NCI-H1105 (cell line): ENCODE results near the gene YOD1.

Experiments
- DNase-seq: peaks from one replicate; lab custom pipeline; 2025; lab: John Stamatoyannopoulos, UW

Gene YOD1

GRCh38 chr1:207072233-207072632 lies 21.2 kb upstream of the YOD1 start:
- no peak for DNase-seq

DNA sequence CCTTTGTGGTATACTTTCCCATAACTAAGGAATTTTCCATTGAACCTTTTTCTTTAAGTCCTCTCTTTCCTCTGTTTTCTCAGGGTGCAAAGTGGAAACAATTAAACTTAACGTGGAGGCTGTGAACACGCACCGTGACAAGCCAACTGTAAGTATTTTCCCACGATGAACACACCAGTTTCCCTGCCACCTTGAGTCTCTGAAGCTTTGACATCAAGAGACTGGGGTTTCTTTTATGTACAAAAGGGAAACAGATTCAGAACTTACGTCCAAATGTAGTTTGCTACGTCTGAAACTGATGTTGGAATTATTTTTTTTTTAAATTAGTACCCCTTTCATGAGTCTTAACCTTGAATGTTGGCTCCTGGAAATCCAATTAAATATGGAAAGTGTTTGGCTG lies 20.4 kb upstream of the YOD1 start:
- no peak for DNase-seq

DNA sequence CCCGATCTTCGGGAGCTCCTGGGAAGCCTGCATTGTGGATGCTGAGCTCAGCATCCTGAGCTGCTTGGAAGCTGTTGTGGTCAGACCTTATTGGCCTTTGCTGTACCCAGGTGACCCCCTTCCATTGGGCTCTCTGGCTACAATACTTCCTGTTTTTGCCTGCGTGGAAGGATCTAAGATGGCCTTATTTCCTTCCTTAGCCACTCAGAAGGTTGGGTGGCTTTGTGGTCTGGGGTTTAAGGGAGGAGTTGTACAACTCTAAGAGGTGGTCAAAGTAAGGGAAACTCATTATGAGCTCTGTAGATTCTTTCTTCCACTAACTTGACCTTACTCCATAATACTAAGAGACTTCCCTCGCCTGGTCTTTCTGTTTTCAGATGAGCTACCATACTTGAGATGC lies 19.8 kb upstream of the YOD1 start:
- no peak for DNase-seq

- no peak for DNase-seq
Observed at GRCh38 chr1:207069858-207070506, 19.0 kb upstream of the YOD1 start.

- no peak for DNase-seq
Observed at GRCh38 chr1:207069061-207069460, 18.1 kb upstream of the YOD1 start.

DNA sequence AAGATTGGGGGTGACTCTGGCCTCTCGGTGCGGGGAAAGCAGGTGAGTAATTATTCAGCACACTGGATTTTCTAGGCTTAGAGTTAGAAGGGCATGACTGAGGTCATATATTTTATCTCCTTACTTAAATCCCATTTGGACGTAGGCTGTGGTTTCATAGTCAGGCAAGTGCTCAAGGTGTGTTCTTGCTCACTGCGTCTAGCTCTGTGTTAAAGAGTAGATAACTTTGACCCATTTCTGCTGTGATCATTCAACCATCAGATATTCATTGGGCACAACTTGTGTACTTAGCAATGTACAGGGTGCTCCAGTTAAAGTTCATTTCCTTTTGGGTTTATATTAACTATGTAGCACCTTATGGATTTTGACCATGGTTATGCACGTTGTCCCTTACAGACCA lies 16.7 kb upstream of the YOD1 start:
- no peak for DNase-seq

- DNase-seq = no peak
Observed at GRCh38 chr1:207067185-207067584, 16.2 kb upstream of the YOD1 start.

DNA sequence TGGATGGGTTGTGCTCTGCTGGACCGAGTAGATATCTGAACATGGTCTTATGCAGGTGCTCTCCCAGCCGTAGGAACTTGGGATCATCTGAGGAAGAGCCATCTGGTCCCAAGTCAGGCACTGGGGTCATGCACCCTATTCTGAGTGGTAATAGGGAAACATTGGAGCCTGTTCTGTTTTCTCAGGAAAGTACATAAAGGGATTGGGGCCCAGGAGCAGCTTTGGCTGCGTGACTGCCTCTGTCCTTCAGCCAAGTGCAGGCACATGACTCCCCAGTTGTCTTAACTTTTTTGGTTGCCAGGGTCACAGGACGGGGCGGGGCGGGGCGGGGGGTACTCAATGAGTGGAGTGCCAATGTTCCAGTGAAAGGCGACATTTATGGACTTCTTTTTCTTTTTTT lies 13.6 kb upstream of the YOD1 start:
- no peak for DNase-seq

DNA sequence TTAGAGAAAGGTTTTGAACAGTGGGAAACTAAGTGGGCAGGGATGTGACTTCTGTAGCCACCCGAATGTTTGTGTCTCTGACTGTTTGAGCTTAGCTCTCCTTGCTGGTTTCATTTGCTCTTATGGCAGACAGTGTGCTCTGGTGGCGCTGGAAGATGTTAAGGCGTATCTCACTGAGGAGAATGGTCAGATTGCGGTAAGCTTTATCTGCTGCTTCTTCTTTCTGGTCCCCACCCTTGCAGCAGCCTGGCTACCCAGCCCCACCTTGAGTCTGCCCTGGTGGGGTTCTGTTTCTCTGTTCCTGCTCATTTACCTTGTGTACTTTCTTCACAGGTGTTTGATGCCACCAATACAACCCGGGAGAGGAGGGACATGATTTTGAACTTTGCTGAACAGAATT lies 12.0 kb upstream of the YOD1 start:
- DNase-seq = no peak

DNA sequence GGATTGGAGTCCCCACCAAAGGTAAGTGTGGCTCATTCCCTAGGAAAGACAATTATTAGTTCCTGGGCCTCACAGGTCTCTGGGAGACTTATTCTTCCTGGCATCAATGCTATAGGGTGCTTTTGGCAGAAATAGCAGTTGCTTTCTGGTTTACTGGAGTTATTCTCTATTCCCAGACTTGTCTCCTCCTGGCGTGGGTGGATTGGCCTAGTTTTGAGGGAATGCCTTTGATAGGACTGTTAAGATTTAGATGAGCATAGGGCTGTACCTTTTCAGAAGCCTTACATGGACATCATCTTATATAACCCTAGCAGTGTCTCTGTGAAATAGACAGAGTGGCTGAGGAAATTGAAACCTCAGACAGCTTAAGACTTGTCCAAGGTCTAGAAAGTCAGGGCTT lies 11.1 kb upstream of the YOD1 start:
- DNase-seq = no peak

GRCh38 chr1:207060596-207060995 lies 9.6 kb upstream of the YOD1 start:
- DNase-seq = no peak

DNA sequence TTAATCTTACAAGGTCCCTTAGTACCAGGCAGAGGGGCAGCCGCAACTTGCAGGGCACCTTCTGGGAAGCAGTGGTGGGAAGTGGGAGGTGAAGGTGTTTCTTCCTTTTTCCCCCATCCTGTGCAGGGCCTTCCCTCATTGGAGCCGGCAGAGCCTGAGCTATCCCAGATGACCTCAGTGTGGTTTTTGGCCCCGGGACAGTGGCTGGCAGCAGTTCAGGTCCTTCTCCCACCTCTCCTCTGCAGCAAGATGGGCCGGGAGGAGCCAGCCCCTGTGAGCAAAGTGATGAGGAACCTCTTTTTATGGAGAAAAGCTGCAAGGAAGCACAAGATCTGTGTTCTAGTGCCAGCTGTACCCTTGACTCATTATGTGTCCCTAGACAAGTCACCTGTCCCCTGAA lies 8.9 kb upstream of the YOD1 start:
- DNase-seq = no peak

GRCh38 chr1:207058878-207059867 lies 8.2 kb upstream of the YOD1 start:
- DNase-seq = peak; percentile 85

DNA sequence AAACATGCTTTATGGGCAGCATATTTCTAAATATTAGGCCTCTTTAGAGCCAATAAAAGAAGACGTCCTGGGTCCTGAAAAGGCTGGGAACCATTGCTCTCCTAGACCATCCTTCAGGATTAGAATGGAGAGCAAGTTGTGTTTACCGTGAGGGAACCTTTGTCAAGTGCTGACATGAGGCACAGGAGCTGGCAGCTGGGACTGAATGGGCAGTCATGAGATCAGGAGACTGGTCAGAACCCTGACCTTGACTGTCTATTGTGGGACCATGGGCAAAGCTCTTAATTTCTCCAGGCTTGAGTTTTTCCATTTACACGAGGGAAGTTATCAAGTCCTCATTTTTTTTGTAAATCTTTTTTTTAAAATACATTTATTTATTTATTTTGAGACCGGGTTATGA lies 7.2 kb upstream of the YOD1 start:
- no peak for DNase-seq

GRCh38 chr1:207056673-207057072 lies 5.7 kb upstream of the YOD1 start:
- no peak for DNase-seq

GRCh38 chr1:207055386-207056001 lies 4.5 kb upstream of the YOD1 start:
- no peak for DNase-seq

DNA sequence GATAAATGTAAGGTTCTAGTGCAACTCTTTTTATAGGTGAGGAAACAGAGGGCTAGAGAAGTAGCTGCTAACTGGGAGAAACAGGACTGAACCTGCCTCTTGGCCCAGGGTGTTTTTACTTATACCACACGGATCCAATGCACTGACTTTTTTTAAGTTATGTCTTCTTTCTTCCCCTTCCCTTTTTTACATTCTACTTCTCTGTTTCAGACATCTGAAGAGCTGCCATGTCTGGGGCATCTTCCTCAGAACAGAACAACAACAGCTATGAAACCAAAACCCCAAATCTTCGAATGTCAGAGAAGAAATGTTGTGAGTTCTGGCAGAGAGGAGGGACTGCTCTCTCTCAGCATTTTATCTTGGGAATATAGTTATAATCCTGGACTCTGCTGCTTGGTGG lies 3.5 kb upstream of the YOD1 start:
- DNase-seq = no peak

GRCh38 chr1:207052911-207053769 lies 2.1 kb upstream of the YOD1 start, which contains the start of gene PFKFB2:
Gene PFKFB2, plus strand, starts transcription at chr1:207053275. Its CDS starts 1,443 bp downstream, at chr1:207054718.
- peak; percentile 100 for DNase-seq

DNA sequence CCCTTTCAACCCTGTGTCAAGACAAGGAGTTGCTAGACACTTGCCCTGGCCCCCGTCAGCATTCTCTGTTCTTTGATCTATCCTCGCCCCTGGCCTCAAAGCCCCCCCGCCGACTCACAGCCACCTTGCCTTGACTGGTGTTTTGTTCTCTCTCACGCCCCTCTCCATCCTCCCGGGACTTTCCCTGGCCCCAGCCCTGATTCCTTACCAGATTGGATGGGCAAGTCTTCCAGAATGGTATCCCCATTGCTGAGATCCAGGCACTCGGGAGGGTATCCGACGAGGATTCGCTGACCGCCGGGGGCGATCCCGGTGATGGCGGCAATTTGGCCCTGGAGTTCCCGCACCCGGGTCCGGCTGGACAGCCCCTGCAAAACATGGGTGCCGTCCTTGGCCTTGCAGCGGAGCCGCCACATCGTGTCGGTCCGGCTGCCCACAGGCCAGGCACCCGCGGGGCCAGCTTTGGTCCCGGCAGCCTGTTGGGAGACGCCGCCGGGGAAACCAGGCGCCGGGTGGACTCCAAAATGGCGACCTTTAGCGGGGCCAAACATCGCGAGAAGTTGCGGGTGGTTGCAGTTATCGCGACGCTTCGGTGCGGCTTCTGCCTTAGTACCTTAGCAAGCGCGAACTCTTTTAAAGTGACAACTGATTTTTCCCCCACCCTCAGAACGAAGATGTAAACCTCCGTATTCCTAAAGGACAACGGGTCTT lies 373 bp downstream of the YOD1 start:
- peak; percentile 93 for DNase-seq

DNA sequence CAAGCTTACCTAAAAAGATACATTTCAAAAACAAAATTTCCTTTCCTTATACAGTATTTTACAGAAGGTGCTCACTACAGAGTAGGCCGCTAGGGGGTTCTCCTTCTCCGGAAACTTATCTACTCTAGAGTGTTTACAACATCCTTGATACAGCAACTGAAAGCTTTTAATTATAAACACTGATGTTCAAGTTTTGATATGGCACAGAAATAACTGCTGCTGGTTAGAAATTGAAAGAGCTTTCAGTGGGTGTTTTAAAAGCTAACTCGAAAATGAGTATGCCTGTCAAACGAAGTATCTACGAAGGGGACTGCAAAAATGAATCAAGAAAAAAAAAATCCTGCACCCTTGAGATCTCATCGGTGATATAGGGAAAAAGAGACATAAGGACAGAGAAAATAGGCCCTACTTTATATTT lies 1.0 kb downstream of the YOD1 start:
- DNase-seq = peak; percentile 53

GRCh38 chr1:207049514-207049913 lies 1.5 kb downstream of the YOD1 start:
- no peak for DNase-seq
